Fibroblast of pulmonary artery (primary cell): ENCODE results near the gene NDFIP2.

Source experiments
- DNase-seq: peaks from one replicate; pipeline ENCODE4 v3.0.0-alpha.2; 2010; ENCODE audit warnings: low read depth
- H3K4me3 ChIP-seq: replicated peaks from 2 replicates; pipeline ENCODE4 v1.5.1; 2011; ENCODE audit warnings: low read depth, mild to moderate bottlenecking, control low read depth, low read length, moderate library complexity
- TF ChIP-seq, protein P1 (sequence below): IDR thresholded peaks from 2 replicates; pipeline ENCODE4 v1.5.1; 2011; ENCODE audit warnings: mild to moderate bottlenecking, control low read depth, low read length, inconsistent platforms; ENCODE audit errors: missing control alignments

Gene NDFIP2

DNA sequence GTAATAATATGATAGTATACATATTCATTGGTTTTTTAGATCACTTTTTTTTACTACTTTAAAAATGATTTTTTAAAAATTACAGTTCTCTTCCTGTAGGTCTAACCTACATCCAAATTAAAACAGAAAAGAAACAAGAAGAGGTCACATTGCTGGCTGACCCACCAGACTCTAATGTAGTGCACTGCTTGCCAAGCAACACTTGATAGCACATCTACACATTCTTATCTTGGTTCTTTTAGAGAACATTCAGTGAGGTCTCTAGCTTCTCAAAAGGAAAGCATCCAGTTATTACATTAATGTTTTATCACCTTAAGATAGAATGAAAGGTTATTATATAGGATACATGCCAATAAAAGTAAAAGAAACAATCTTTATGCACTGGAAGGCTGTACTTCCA lies 35.6 kb downstream of the NDFIP2 start:
- no peak for DNase-seq
- TF ChIP-seq, protein P1, sequence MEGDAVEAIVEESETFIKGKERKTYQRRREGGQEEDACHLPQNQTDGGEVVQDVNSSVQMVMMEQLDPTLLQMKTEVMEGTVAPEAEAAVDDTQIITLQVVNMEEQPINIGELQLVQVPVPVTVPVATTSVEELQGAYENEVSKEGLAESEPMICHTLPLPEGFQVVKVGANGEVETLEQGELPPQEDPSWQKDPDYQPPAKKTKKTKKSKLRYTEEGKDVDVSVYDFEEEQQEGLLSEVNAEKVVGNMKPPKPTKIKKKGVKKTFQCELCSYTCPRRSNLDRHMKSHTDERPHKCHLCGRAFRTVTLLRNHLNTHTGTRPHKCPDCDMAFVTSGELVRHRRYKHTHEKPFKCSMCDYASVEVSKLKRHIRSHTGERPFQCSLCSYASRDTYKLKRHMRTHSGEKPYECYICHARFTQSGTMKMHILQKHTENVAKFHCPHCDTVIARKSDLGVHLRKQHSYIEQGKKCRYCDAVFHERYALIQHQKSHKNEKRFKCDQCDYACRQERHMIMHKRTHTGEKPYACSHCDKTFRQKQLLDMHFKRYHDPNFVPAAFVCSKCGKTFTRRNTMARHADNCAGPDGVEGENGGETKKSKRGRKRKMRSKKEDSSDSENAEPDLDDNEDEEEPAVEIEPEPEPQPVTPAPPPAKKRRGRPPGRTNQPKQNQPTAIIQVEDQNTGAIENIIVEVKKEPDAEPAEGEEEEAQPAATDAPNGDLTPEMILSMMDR, result no peak
- no peak overlapping the region for H3K4me3 ChIP-seq

DNA sequence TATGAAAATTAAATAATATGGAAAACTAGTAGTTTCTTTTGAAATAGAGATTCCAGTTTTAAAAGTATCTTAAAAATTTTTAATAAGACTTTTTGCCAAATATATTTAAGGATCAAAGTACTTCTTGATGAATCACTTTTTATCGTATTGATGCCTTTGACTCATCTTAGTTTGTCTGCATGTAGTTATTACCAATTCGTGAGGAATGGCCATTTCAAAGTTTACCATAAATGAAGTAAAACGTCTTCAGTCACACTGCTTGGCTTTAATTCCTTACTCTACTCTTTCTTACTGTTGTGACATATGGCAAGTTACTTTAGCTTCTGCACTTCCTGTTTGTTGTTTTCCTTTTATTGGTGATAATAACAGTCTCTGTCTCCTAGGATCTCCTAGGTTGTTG lies 38.3 kb downstream of the NDFIP2 start:
- DNase-seq, result peak; percentile 17
- TF ChIP-seq, protein P1, result no peak

DNA sequence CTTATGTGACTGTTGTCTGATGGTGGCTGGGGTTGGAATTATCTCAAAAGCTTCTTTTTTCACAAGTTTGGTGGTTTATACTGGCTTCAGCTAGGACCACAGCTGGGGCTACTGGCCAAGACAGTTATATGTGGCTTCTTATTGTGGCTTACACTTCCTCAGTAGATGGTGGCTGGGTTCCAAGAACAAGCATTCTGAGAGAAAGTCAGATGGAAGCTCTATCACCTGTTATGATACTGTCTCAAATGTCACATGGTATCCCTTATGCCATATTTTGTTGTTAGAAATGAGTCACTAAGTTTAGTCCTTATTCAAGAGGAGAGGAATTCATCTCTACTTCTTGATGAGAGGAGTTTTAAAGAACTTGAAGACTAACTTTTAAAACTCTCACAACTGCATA lies 41.6 kb downstream of the NDFIP2 start:
- peak; percentile 66 for DNase-seq
- TF ChIP-seq, protein P1, result no peak

More for the DNA sequence above, 38.3 kb downstream of the NDFIP2 start:
- H3K4me3 ChIP-seq, result no peak overlapping the region

DNA sequence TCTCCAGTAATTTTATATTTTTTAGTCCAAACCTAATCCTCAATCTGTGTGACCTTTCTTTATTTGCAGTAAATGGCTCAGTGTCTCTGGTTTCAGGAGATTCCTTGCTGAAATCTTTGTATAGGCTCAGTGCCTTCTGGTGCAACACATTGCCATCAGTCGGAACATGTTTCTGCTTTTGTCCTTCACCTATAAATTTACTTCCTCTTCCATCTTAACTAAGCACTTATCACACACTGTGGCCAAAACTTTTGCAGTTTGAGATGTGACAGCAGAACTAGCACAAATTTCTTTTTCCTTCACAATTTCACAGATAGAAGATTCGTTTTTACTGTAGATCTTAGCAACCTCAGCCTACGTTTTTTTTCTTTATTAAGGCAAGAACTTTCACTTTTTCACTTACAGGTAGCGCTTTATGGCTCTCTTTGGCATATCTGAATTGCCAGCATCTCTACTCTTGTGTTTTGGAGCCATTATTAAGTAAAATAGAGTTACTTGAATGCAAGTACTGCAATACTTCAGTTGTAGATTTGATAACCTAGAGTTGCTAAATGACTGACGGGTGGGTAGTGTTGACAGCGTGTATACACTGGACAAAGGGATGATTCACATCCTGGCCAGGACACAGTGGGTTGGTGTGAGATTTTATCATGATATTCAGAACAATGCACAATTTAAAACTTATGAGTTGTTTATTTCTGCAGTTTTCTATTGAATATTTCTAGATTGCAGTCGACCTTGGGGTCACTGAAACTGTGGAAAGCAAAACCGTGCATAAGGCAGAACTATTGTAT lies 44.3 kb downstream of the NDFIP2 start:
- peak; percentile 59 for DNase-seq
- H3K4me3 ChIP-seq, result no peak overlapping the region
- TF ChIP-seq, protein P1, result no peak

More for the DNA sequence above, 41.6 kb downstream of the NDFIP2 start:
- H3K4me3 ChIP-seq, result no peak overlapping the region

DNA sequence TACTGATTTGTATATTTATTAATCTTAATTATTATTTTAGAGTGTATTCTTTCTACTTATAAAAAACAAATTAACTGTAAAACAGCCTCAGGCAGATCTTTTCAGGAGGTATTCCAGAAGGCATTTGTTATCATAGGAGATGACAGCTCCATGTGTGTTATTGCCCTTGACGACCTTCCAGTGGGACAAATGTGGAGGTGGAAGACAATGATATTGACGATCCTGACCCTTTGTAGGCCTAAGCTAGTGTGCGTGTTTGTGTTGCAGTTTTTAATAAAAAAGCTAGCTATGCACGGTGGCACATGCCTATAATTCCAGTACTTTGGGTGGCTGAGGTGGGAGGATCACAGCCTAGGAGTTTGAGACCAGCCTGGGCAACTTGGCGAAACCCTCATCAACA lies 46.7 kb downstream of the NDFIP2 start:
- TF ChIP-seq, protein P1, result no peak
- no peak overlapping the region for H3K4me3 ChIP-seq
- no peak for DNase-seq

DNA sequence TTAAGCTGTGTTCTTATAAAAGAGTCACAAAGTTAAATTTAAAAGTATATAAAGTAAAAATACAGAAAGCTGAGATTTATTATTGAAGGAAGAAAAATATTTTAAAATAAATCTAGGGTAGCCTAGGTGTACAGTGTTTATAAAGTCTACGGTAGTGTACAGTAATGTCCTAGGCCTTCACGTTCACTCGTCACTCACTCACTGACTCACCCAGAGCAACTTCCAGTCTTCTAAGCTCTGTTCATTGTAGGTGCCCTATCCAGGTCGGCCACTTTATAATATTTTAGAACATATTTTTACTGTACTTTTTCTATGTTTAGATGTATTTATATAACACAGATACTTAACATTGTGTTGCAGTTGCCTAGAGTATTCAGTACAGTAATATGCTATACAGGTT lies 47.4 kb downstream of the NDFIP2 start:
- no peak for DNase-seq
- no peak overlapping the region for H3K4me3 ChIP-seq
- TF ChIP-seq, protein P1, result no peak

DNA sequence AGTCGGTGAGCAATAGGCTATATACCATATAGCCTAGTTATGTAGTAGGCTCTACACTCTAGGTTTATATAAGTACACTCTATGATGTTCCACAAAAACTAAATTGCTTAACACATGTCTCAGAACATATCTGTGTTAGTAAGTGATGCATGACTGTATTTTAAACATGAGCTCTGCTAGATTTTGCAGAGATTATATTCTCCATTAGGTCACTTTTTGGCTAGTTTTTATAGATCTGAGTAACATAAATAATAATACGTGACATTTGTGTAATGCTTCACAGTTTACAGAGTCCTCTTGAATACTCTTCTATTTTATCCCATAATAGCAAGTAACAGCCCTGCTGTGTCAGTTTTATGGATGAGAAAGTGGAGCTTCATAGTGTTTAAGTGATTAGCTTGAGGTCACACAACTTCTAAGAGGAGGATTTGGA lies 47.8 kb downstream of the NDFIP2 start:
- no peak overlapping the region for H3K4me3 ChIP-seq
- no peak for DNase-seq
- TF ChIP-seq, protein P1, result no peak
